Right lobe of liver (tissue), 6 donors: ENCODE data around the gene PAM16. TPM values are rescaled to one million over a fixed set of nuclear protein-coding genes. Genes with fewer than 3 reads are reported as not detected.
"Not testable (repeated sequence)": the region's sequence is repeated elsewhere in the genome, so short reads cannot be mapped to it uniquely, and the experiment has no call there.

Experiments
- ATAC-seq, 4 donors: fragments of 200-7000 bp; cut with Tn5 transposase; one replicate each; pipeline ENCODE4 v1.9.1; 2020; ENCODE audit warnings: mild to moderate bottlenecking in 4 of 4, moderate library complexity in 4 of 4
- DNase-seq, 3 donors: peaks; one replicate each; pipeline ENCODE4 v3.0.0-alpha.2; 2020
- H3K27ac ChIP-seq, 3 donors: fragments of 200-600 bp; one replicate each; pipeline ENCODE4 v1.8.0; 2022
- H3K27me3 ChIP-seq, 2 donors: fragments of 200-600 bp; one replicate each; pipeline ENCODE4 v1.8.0; 2022
- H3K36me3 ChIP-seq, 4 donors: fragments of 200-600 bp; sonication (generic) in 1 of 4; one replicate each; pipeline versions ENCODE4 v1.5.1 to v1.8.0; 2017 to 2022; ENCODE audit warnings: control low read depth in 1 of 4
- H3K4me1 ChIP-seq, 4 donors: fragments of 200-600 bp; sonication (generic) in 1 of 4; one replicate each; pipeline versions ENCODE4 v1.5.1 to v1.8.0; 2017 to 2022; ENCODE audit warnings: control low read depth in 1 of 4
- H3K4me3 ChIP-seq, 3 donors: fragments of 200-600 bp; one replicate each; pipeline ENCODE4 v1.8.0; 2022
- H3K9me3 ChIP-seq, 4 donors: fragments of 200-600 bp; sonication (generic) in 1 of 4; one replicate each; pipeline versions ENCODE4 v1.5.1 to v1.8.0; 2017 to 2022; ENCODE audit warnings: control low read depth in 1 of 4
- POLR2A ChIP-seq: fragments of 450-650 bp; IDR thresholded peaks from one replicate; pipeline ENCODE4 v1.6.1; 2017; ENCODE audit warnings: antibody characterized with exemption, mild to moderate bottlenecking
- WGBS: methylation state at CpG from one replicate; pipeline ENCODE4 v1.1.6; 2018; ENCODE audit warnings: low coverage, low lambda C conversion rate; ENCODE audit not compliant: insufficient coverage; ENCODE audit errors: missing lambda C conversion rate; 5-methylcytosine and 5-hydroxymethylcytosine counted together
- intact Hi-C, 2 donors: fragments of 100-400 bp; cut with DNase I; formaldehyde crosslinking; loops; one replicate each; pipeline versions ENCODE4 v1.11.2 to v1.14.1; 2022
- long read RNA-seq: library from polyadenylated mRNA; unstranded; transcript quantifications from one replicate; pipeline ENCODE4 v2.0.0, GENCODE V29; 2019
- total RNA-seq, 6 experiments: library from RNA; depleted of rRNA in 2 of 6; stranded (reverse); fragments of >200 nt in 2 of 6; fragmentation: NEBNext Ultra II Directional in 3 of 6; extraction: Animal tissue kit (Norgen Biotek cat#: 25700) in 3 of 6; gene quantifications; one replicate each; pipeline versions ENCODE4 v1.1.0 to v1.2.4, GENCODE V29; 2016 to 2023
- TF ChIP-seq, protein P1 (sequence below), 4 donors: fragments of 200-600 bp in 3 of 4; fragments of 450-650 bp in 1 of 4; IDR thresholded peaks; one replicate each; pipeline versions ENCODE4 v1.5.1 to v1.8.0; 2016 to 2022; ENCODE audit warnings: antibody characterized with exemption in 4 of 4, mild to moderate bottlenecking in 2 of 4
- donor health status: DM: no; HTN: yes; CAD: no.
- donor health status: DM: no; HTN: no; CAD: no.
- donor health status: DM: no; HTN: no; CAD: no.
- donor health status: DM: no; HTN: yes; CAD: no.
- donor health status: DM: no; HTN: yes; CAD: no.

Gene PAM16
- total RNA-seq: 10 to 100 TPM; 27.9 to 45.9 (median 32.8) TPM
- long read RNA-seq, transcript PAM16-201 (5 exons, 587 nt): major isoform, 17 of 23 reads
- long read RNA-seq, partial matches to known transcripts: 1 of 23 reads
- long read RNA-seq, other reads (novel, unspliced or antisense): 3 of 23 reads

GRCh38 chr16:4350787-4351659 lies at the start of gene PAM16:
TSS of gene PAM16 (minus strand) at chr16:4351321. CDS start at chr16:4351234, 87 bp downstream.
- H3K36me3 ChIP-seq: no peaks in the 10 kb centered on the region
- peak; percentile 82 for TF ChIP-seq POLR2A
- TF ChIP-seq, protein P1, sequence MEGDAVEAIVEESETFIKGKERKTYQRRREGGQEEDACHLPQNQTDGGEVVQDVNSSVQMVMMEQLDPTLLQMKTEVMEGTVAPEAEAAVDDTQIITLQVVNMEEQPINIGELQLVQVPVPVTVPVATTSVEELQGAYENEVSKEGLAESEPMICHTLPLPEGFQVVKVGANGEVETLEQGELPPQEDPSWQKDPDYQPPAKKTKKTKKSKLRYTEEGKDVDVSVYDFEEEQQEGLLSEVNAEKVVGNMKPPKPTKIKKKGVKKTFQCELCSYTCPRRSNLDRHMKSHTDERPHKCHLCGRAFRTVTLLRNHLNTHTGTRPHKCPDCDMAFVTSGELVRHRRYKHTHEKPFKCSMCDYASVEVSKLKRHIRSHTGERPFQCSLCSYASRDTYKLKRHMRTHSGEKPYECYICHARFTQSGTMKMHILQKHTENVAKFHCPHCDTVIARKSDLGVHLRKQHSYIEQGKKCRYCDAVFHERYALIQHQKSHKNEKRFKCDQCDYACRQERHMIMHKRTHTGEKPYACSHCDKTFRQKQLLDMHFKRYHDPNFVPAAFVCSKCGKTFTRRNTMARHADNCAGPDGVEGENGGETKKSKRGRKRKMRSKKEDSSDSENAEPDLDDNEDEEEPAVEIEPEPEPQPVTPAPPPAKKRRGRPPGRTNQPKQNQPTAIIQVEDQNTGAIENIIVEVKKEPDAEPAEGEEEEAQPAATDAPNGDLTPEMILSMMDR (IDR thresholded peaks at IDR 0.05): no peak
- peaks cover 0 to 57% (median 20%) of the 10 kb centered on the region in 4 donors for H3K4me1 ChIP-seq
- H3K27me3 ChIP-seq: no peaks in the 10 kb centered on the region
- ATAC-seq (peak; percentile 82 to 91 (median 88)), DNase-seq (peak; percentile 97 to 98 (median 98))
- peak within 1 kb of the TSS; percentile 65 to 98 (median 78) for H3K4me3 ChIP-seq
- H3K27ac ChIP-seq: peak within 1 kb of the TSS; percentile 37 to 90 (median 72)
- no peaks in the 10 kb centered on the region for H3K9me3 ChIP-seq
- intact Hi-C loops: no loop called here
- WGBS: 1% methylated on average over 22 of the region's 81 CpGs

DNA sequence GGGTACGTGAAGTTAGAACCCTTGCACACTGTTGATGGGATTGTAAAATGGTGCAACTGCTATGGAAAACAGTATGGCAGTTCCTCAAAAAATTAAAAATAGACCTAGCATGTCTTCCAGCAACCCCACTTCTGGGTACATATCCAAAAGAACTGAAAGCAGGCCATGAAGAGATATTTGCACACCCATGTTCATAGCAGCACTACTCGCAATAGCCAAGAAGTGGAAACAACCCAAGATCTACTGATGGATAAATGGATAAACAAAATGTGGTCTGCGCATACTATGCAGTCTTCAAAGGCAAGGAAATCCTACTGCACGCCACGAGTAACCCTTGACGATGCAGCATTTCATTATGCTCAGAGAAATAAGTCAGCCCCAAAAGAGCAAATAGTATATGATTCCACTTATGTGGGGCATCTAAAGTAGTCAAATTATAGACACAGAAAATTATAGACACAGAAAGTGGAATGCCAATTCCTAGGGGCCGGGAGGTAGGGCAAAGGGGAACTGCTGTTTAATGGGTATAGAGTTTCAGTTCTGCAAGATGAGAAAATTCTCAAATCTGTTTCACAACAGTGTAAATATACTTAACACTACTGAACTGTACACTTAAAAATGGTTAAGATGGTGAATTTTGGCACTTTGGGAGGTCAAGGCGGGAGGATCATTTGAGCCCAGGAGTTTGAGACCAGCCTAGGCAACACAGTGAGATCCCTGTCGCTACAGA lies 48.0 kb upstream of the PAM16 start:
- no peak for DNase-seq

GRCh38 chr16:4395055-4395726 lies 44.1 kb upstream of the PAM16 start:
- no peaks in the 10 kb centered on the region for H3K9me3 ChIP-seq
- H3K4me1 ChIP-seq: no peaks in the 10 kb centered on the region
- ATAC-seq (no peak), DNase-seq (no peak)
- TF ChIP-seq, protein P1 (IDR thresholded peaks at IDR 0.05): no peak
- TF ChIP-seq POLR2A: no peak
- WGBS: 80% methylated on average over 1 of the region's 9 CpGs
- peaks cover 0 to 5% (median 1%) of the 10 kb centered on the region in 4 donors for H3K36me3 ChIP-seq
- intact Hi-C loops: no loop called here
- no peak overlapping the region for H3K27ac ChIP-seq
- no peaks in the 10 kb centered on the region for H3K27me3 ChIP-seq
- no peak overlapping the region for H3K4me3 ChIP-seq

More for the DNA sequence above, 48.0 kb upstream of the PAM16 start:
- no peak for ATAC-seq
- Histone ChIP-seq H3K4me3 (no peak overlapping the region), H3K9me3 (no peaks in the 10 kb centered on the region), H3K27me3 (no peaks in the 10 kb centered on the region), H3K27ac (no peak overlapping the region), H3K36me3 (peaks cover 0 to 5% (median 1%) of the 10 kb centered on the region in 4 donors), H3K4me1 (peaks cover 0 to 4% (median 0%) of the 10 kb centered on the region in 4 donors)
- WGBS: 82% methylated on average over 9 of the region's 9 CpGs
- TF ChIP-seq POLR2A: no peak
- TF ChIP-seq, protein P1 (IDR thresholded peaks at IDR 0.05): no peak
- intact Hi-C loops: no loop called here

DNA sequence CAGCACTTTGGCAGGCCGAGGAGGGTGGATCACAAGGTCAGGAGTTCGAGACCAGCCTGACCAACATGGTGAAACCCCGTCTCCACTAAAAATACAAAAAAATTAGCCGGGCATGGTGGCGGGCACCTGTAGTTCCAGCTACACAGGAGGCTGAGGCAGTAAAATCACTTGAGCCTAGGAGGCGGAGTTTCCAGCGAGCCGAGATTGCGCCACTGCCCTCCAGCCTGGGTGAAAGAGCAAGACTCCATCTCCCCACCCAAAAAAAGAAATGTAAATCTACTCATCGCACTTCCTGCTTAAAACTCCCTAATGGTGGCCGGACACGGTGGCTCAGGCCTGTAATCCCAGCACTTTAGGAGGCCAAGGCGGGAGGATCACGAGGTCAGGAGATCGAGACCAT lies 42.7 kb upstream of the PAM16 start:
- H3K4me3 ChIP-seq, H3K27me3 ChIP-seq, intact Hi-C loops, H3K36me3 ChIP-seq, H3K4me1 ChIP-seq, ATAC-seq, DNase-seq, H3K27ac ChIP-seq, H3K9me3 ChIP-seq: not testable (repeated sequence)
- WGBS: 93% methylated on average over 11 of the region's 15 CpGs
